ENCODE data around the gene SPOPL.

Gene SPOPL

DNA sequence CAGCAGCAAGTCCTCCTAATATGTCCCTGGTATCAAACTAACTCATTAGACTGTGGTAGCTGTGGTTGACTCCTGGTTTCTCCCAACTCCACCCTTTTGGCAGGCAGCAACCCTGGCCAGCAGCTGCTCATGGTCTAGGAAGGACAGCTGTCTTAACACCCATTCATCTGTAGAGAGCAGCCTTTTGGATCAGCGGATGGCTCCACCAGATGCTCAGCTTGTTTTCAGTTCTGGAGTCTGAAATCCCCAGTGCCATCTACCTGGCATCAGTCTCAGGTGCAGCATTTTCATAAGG lies 100.5 kb downstream of the SPOPL start:
- H3K4me1 ChIP-seq (ENCODE audit: control insufficient read depth in 1 of 2, insufficient read depth in 1 of 2, low read depth in 1 of 2, low read length in 1 of 2), result no peaks in the 10 kb centered on the region
- H3K27ac ChIP-seq, result no peak overlapping the region
- H3K4me3 ChIP-seq (ENCODE audit: low read depth in 1 of 2, low read length in 1 of 2), result no peak overlapping the region
- H3K36me3 ChIP-seq, result peaks cover 54% of the 10 kb centered on the region
- no peaks in the 10 kb centered on the region for H3K27me3 ChIP-seq
- TF ChIP-seq, protein P1, sequence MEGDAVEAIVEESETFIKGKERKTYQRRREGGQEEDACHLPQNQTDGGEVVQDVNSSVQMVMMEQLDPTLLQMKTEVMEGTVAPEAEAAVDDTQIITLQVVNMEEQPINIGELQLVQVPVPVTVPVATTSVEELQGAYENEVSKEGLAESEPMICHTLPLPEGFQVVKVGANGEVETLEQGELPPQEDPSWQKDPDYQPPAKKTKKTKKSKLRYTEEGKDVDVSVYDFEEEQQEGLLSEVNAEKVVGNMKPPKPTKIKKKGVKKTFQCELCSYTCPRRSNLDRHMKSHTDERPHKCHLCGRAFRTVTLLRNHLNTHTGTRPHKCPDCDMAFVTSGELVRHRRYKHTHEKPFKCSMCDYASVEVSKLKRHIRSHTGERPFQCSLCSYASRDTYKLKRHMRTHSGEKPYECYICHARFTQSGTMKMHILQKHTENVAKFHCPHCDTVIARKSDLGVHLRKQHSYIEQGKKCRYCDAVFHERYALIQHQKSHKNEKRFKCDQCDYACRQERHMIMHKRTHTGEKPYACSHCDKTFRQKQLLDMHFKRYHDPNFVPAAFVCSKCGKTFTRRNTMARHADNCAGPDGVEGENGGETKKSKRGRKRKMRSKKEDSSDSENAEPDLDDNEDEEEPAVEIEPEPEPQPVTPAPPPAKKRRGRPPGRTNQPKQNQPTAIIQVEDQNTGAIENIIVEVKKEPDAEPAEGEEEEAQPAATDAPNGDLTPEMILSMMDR (IDR thresholded peaks at IDR 0.05), result no peak
- H3K9me3 ChIP-seq, result no peaks in the 10 kb centered on the region

DNA sequence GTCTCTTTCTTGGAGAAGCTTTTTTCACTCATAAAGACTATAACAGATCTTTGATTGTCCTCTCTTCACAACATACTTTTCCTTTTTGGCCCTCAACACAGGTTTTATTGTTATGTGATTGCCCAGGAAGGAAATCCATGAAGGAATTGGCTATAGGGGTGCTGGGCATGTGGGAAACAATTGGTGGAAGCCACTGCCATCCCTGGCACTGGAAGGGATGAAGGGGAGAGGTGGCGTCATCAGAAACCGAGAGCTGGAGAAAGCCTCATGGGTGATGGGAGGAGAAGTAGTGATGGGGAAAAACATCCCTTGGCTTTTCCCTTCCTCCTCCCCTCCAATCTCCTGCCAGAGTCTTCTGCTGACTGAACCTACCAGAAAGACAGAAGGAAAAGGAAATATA lies 106.2 kb downstream of the SPOPL start:
- H3K9me3 ChIP-seq, result no peaks in the 10 kb centered on the region
- no peaks in the 10 kb centered on the region for H3K4me1 ChIP-seq (ENCODE audit: control insufficient read depth in 1 of 2, insufficient read depth in 1 of 2, low read depth in 1 of 2, low read length in 1 of 2)
- H3K27me3 ChIP-seq, result no peaks in the 10 kb centered on the region
- no peak overlapping the region for H3K4me3 ChIP-seq (ENCODE audit: low read depth in 1 of 2, low read length in 1 of 2)
- TF ChIP-seq, protein P1 (IDR thresholded peaks at IDR 0.05), result no peak
- peaks cover 18% of the 10 kb centered on the region for H3K36me3 ChIP-seq
- H3K27ac ChIP-seq, result no peak overlapping the region

DNA sequence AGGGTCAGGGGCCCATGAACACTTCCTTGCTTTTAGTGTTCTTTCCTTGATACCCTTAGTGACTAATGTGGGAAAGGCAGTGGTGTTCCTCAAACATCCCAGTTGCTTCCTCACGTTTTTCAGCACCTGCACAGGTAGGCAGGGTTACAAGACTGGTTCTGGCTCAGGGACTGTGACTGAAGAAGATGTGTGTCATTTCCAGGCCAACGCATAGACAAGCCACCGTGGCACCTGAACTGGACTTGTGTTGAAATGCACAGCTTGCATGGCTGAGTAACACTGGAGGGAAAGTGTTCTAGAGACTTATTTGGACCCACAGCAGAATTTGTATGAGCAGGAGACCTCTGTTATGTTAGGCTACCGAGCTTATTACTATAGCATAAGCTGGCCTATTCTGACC lies 107.9 kb downstream of the SPOPL start:
- peaks cover 2% of the 10 kb centered on the region for H3K36me3 ChIP-seq
- no peaks in the 10 kb centered on the region for H3K4me1 ChIP-seq (ENCODE audit: control insufficient read depth in 1 of 2, insufficient read depth in 1 of 2, low read depth in 1 of 2, low read length in 1 of 2)
- no peak overlapping the region for H3K27ac ChIP-seq
- no peak overlapping the region for H3K4me3 ChIP-seq (ENCODE audit: low read depth in 1 of 2, low read length in 1 of 2)
- TF ChIP-seq, protein P1 (IDR thresholded peaks at IDR 0.05), result no peak
- H3K9me3 ChIP-seq, result no peaks in the 10 kb centered on the region
- H3K27me3 ChIP-seq, result no peaks in the 10 kb centered on the region

DNA sequence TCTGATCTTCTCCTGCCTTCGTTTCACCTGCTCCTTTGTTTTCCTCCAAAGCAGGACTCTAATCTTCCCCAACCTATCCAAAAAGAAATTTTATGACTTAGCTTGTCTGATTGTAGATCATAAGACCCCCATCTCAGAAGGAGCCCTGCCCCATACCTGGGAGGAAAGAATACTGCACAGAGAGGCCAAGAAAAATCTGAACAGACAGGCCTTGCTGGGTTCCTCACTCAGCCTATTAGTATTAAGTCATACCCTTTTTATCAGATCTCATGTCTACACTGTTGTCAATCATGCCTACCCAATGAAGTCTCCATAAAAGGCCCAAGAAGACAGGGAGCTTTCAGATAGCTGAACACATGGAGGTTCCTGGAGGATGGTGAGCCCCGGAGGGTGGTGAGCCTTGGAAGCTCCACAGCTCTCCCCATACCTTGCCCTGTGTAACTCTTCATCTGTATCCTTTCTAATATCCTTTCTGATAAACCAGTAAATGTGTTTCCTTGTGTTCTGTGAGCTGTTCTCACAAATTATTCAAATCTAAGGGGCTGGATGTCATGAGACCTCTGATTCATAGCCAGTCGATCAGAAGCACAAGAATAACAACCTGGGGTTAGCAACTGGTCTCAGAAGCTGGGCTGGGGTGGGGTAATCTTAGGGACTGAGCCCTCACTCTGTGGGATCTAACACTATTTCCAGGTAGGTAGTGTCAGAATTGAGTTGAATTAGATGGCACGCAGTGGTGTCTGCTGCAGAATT lies 108.8 kb downstream of the SPOPL start:
- TF ChIP-seq, protein P1 (IDR thresholded peaks at IDR 0.05), result no peak
- H3K9me3 ChIP-seq, result no peaks in the 10 kb centered on the region
- H3K27me3 ChIP-seq, result no peaks in the 10 kb centered on the region
- no peaks in the 10 kb centered on the region for H3K4me1 ChIP-seq (ENCODE audit: control insufficient read depth in 1 of 2, insufficient read depth in 1 of 2, low read depth in 1 of 2, low read length in 1 of 2)
- H3K27ac ChIP-seq, result no peak overlapping the region
- no peak overlapping the region for H3K4me3 ChIP-seq (ENCODE audit: low read depth in 1 of 2, low read length in 1 of 2)
- H3K36me3 ChIP-seq, result no peaks in the 10 kb centered on the region

DNA sequence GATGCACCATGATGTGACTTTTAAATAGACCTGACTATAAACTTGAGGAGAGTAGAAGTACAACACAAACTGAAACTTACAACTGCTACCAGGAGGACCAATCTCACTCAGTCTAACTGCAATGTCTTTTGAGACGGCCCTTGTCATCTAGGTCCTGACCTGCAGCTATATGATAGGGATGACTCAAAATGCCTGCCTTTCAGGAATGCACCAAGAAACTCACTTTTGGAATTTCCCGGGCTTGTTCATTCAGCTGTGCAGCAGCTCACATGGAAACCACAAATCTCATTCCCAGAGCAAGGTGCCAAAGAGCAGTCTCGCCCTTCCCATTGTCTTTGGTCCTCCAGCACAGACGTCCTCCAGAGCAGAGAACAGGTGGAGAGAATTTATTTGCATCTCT lies 113.7 kb downstream of the SPOPL start:
- Histone ChIP-seq H3K4me3 (ENCODE audit: low read depth in 1 of 2, low read length in 1 of 2) (no peak overlapping the region), H3K9me3 (no peaks in the 10 kb centered on the region), H3K4me1 (ENCODE audit: control insufficient read depth in 1 of 2, insufficient read depth in 1 of 2, low read depth in 1 of 2, low read length in 1 of 2) (no peaks in the 10 kb centered on the region), H3K27ac (no peak overlapping the region), H3K36me3 (no peaks in the 10 kb centered on the region), H3K27me3 (no peaks in the 10 kb centered on the region)
- TF ChIP-seq, protein P1 (IDR thresholded peaks at IDR 0.05), result no peak
